Activated T-cell treated with anti-CD3 and anti-CD28 coated beads, Interleukin-2, amount 50 U/mL, for 4 hours (primary cell): ENCODE data around the gene LMAN1L. TPM values are rescaled to one million over a fixed set of nuclear protein-coding genes. Genes with fewer than 3 reads are reported as not detected.

Experiments used
- ATAC-seq, 2 donors: fragments of 200-7000 bp; cut with Tn5 transposase; one replicate each; pipeline ENCODE4 v1.10.0; 2021
- DNase-seq: peaks from one replicate; pipeline ENCODE4 v3.0.0-alpha.2; 2020
- H3K27me3 Mint-ChIP-seq: one replicate; pipeline ENCODE4 v1.8.0; 2021; ENCODE audit warnings: low read depth, mixed read lengths
- H3K36me3 Mint-ChIP-seq: one replicate; pipeline ENCODE4 v1.8.0; 2022; ENCODE audit warnings: mixed read lengths; ENCODE audit not compliant: insufficient read depth
- H3K4me1 Mint-ChIP-seq: one replicate; pipeline ENCODE4 v1.8.0; 2021; ENCODE audit warnings: low read depth, mixed read lengths
- H3K4me3 Mint-ChIP-seq: one replicate; pipeline ENCODE4 v1.8.0; 2021; ENCODE audit warnings: mild to moderate bottlenecking, moderate library complexity, mixed read lengths
- H3K9me3 Mint-ChIP-seq: one replicate; pipeline ENCODE4 v1.8.0; 2021; ENCODE audit warnings: mixed read lengths
- total RNA-seq, 3 donors: library from RNA; stranded (reverse); gene quantifications; one replicate each; pipeline ENCODE4 v1.2.1, GENCODE V29; 2021

LMAN1L gene
- total RNA-seq, 3 donors from 2014 or later = 0.30 to 0.55 (median 0.40) TPM

DNA sequence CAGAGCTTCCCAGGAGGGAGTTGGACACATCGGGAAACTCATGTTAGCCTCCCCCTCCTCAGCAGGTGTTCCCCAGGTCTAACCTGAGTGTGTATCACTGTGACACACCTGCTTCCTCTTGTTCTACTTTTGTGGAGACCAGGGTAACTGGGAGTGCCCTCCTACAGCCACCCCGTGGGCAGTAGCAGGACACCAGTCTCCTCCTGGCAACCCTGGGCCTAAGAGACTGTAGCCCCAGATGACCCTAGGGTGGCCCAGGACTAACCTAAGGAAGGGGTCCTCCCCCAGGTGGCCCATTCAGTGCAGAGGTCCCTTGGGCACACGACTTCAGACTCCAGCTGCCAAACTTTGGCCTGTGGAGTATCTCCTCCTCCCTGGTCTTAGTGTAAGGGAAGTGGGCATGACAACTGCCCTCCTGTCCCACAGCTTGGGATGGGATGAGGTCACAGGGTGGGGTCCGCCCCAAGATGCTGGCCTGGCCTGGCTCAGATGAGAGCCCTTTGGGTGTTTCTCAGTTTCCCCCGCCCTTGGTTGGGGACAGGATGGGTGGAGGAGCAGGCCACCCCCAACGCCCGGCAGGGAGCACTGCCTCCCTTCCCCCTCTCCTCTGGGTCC, 26.0 kb upstream of the LMAN1L start:
- ATAC-seq = no peak
- H3K9me3 Mint-ChIP-seq = no peaks in the 10 kb centered on the region
- DNase-seq = no peak
- H3K36me3 Mint-ChIP-seq = peaks cover 20% of the 10 kb centered on the region
- peak overlapping the region; percentile 91 for H3K4me3 Mint-ChIP-seq
- peaks cover 73% of the 10 kb centered on the region for H3K4me1 Mint-ChIP-seq
- H3K27me3 Mint-ChIP-seq = no peaks in the 10 kb centered on the region

- peaks cover 81% of the 10 kb centered on the region for H3K4me1 Mint-ChIP-seq
- H3K9me3 Mint-ChIP-seq = no peaks in the 10 kb centered on the region
- no peaks in the 10 kb centered on the region for H3K27me3 Mint-ChIP-seq
- H3K4me3 Mint-ChIP-seq = peak overlapping the region; percentile 91
- peaks cover 25% of the 10 kb centered on the region for H3K36me3 Mint-ChIP-seq
- ATAC-seq (peak; percentile 75 to 76), DNase-seq (peak; percentile 79)
These were observed 25.2 kb upstream of the LMAN1L start for GRCh38 chr15:74787251-74788041.

GRCh38 chr15:74788042-74788682, 24.5 kb upstream of the LMAN1L start:
- ATAC-seq (no peak), DNase-seq (no peak)
- Mint-ChIP-seq H3K27me3 (no peaks in the 10 kb centered on the region), H3K36me3 (peaks cover 25% of the 10 kb centered on the region), H3K4me1 (peaks cover 88% of the 10 kb centered on the region), H3K9me3 (no peaks in the 10 kb centered on the region), H3K4me3 (peak overlapping the region; percentile 91)

DNA sequence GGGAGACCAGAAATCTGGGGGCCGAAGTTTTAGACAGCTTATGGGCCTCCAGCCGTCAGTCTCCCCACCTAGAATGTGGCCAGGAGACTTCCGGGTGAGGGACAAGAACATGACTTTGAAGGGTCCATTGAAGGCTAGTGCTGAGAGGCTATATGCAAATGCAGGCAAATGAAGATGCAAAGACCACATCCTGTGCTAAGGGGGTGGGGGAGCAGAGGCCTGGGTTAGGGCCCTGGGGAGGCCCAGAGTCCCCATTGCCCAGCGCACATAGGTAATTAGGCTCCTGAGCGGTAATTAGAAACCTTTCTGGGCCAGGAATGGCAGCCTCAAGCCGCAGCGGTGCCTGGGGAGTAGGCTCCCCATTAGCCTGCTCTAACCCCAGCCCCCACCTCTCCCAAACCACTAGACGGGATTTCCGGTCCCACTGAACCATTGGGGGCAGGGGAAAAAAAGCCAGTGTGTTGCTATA, 23.9 kb upstream of the LMAN1L start:
- H3K4me3 Mint-ChIP-seq = peak overlapping the region; percentile 91
- H3K9me3 Mint-ChIP-seq = no peaks in the 10 kb centered on the region
- DNase-seq = no peak
- no peak for ATAC-seq
- peaks cover 25% of the 10 kb centered on the region for H3K36me3 Mint-ChIP-seq
- no peaks in the 10 kb centered on the region for H3K27me3 Mint-ChIP-seq
- H3K4me1 Mint-ChIP-seq = peaks cover 90% of the 10 kb centered on the region

DNA sequence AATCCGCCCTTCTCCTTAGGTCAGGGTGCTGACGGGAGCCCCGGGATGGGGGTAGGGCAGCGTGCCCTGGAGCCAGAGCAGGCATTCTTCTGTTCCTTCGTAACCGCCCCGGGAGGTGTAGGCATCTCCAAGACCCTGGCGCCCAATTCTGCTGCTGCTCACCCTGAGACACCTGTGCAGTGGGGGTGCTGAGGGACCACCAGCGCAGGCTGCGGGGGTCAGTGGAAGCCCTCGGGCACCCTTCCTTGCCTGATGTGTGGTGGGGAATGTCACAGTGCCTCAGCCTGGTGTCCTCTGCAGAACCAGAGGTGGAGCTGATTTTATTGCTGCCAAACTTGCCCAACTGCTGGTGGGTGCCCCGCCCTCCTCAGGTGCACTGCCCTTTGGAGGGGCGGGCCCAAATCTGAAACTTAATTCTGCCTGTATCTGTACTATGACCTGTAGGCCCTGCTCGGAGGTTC, 23.4 kb upstream of the LMAN1L start:
- DNase-seq = no peak
- ATAC-seq = no peak
- Mint-ChIP-seq H3K4me1 (peaks cover 90% of the 10 kb centered on the region), H3K36me3 (peaks cover 25% of the 10 kb centered on the region), H3K27me3 (no peaks in the 10 kb centered on the region), H3K4me3 (peak overlapping the region; percentile 91), H3K9me3 (no peaks in the 10 kb centered on the region)

GRCh38 chr15:74789741-74790079, 22.9 kb upstream of the LMAN1L start:
- Mint-ChIP-seq H3K27me3 (no peaks in the 10 kb centered on the region), H3K36me3 (peaks cover 25% of the 10 kb centered on the region), H3K4me3 (peak overlapping the region; percentile 91), H3K4me1 (peaks cover 90% of the 10 kb centered on the region), H3K9me3 (no peaks in the 10 kb centered on the region)
- DNase-seq (no peak), ATAC-seq (no peak)

DNA sequence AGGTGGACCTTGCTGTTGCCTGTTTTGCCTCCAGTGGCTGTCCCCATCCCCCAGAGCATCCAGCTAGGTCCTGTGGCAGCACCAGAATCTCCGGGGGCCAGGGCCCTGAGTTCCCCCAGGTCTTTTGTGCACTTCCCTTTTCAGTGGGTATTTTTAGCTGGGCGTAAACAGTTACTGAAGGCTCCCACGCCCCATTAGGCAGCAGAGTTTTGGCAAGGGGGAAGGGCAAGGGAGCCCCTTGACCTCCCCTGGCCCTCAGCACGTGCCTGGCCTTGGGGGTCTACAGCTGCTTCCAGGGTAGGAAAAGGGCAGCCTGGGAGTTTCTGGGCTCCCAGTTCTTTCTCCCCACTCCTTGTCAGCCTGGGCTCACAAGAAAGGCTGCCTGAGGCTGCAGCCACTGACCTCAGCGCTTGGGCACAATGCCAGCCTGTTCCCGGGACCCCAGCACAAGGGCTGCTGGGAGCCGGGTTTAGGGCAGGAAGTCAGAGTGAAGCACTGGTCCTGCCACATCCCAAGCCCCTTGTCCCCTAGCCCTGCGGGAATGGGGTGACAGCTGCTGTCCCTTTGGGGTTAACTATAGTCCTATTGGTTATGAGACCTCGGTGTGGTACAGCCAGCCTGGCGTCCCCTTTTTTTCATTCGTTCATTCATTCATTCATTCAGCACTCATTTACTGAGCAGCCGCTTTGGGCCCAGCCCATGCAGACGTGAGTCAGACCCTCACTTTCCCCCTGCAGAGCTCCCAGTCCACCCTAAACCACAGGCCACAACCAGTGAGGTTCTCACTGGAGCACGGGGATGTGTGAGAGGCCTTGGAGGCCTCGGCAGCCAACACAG, 22.3 kb upstream of the LMAN1L start:
- Mint-ChIP-seq H3K27me3 (no peaks in the 10 kb centered on the region), H3K36me3 (peaks cover 25% of the 10 kb centered on the region), H3K4me3 (peak overlapping the region; percentile 91), H3K9me3 (no peaks in the 10 kb centered on the region), H3K4me1 (peaks cover 90% of the 10 kb centered on the region)
- DNase-seq (no peak), ATAC-seq (peak; percentile 11)

- Mint-ChIP-seq H3K36me3 (peaks cover 21% of the 10 kb centered on the region), H3K9me3 (no peaks in the 10 kb centered on the region), H3K4me1 (peaks cover 88% of the 10 kb centered on the region), H3K4me3 (peak overlapping the region; percentile 66), H3K27me3 (no peaks in the 10 kb centered on the region)
- DNase-seq = no peak
- ATAC-seq = no peak
These were observed 21.6 kb upstream of the LMAN1L start for GRCh38 chr15:74791007-74791406.

DNA sequence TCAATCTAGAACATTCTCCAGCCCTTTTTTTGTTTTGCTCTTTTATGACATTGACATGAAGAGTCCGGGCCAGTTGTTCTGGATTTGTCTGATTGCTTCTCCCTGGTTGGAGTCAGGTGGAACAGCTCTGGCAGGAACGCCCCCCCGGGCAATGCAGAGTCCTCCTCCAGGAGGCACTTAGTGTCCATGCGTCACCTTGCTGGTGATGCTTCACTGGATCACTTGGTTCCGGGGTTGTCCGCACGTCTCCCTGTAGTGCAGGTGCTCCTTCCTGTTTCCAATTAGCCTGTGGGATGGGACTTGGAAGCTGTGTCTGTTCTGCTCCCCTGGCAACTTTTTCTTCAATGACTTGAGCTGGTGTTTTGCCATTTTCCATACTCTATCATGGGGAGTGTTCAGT, 21.0 kb upstream of the LMAN1L start:
- ATAC-seq = no peak
- H3K36me3 Mint-ChIP-seq = peaks cover 23% of the 10 kb centered on the region

GRCh38 chr15:74792227-74793016, 20.2 kb upstream of the LMAN1L start:
- Mint-ChIP-seq H3K27me3 (no peaks in the 10 kb centered on the region), H3K9me3 (no peaks in the 10 kb centered on the region), H3K4me3 (peak overlapping the region; percentile 66), H3K4me1 (peaks cover 85% of the 10 kb centered on the region), H3K36me3 (peaks cover 23% of the 10 kb centered on the region)
- DNase-seq (no peak), ATAC-seq (no peak)

More for the DNA sequence above, 21.0 kb upstream of the LMAN1L start:
- Mint-ChIP-seq H3K4me3 (peak overlapping the region; percentile 66), H3K4me1 (peaks cover 90% of the 10 kb centered on the region), H3K27me3 (no peaks in the 10 kb centered on the region), H3K9me3 (no peaks in the 10 kb centered on the region)
- no peak for DNase-seq

DNA sequence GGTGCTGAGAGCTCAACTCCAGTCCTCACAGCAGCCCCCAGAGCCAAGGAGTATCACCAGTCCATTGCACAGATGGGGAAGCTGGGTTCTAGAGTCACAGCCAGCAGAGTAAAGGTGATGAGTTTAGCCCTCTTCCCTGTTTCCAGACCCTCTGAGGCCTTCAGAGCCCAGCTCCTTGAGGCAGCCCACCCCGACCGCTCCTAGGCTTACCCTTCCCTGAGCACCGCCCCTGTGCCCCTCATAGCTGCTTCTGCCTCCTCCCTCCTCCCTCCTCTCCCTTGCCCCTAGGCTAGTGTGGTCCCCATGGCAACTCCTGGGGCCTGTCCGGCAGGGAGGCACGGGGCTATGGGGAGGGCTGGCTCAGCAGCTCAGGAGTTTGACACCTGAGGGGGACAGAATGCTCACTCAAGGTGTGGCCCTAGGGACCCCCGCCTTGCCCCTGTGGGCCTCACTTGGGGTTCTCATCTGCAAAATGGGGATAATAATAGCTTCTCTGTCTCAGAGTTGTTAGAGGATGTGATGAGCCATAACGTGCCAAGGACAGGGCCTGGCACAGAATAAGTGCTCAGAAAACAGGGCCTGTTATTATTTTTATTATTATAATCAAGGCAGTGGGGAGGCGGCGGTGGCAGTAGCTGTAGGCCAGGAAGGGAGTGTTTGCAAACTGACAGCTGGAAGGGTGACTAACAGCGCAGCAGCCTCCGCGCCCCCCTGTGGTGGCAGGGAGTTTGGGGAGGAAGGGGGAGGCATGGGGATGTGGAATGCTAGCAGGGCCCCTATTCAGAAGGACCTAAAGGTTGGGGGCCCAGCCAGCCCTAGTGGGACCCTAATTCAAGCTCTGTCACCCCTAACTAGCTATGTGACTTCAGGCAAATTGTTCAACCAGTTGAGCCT, 19.3 kb upstream of the LMAN1L start:
- peak; percentile 45 for ATAC-seq
- no peak overlapping the region for H3K4me3 Mint-ChIP-seq
- H3K36me3 Mint-ChIP-seq = peaks cover 27% of the 10 kb centered on the region
- H3K9me3 Mint-ChIP-seq = no peaks in the 10 kb centered on the region
- peaks cover 85% of the 10 kb centered on the region for H3K4me1 Mint-ChIP-seq
- no peaks in the 10 kb centered on the region for H3K27me3 Mint-ChIP-seq
- peak; percentile 74 for DNase-seq

DNA sequence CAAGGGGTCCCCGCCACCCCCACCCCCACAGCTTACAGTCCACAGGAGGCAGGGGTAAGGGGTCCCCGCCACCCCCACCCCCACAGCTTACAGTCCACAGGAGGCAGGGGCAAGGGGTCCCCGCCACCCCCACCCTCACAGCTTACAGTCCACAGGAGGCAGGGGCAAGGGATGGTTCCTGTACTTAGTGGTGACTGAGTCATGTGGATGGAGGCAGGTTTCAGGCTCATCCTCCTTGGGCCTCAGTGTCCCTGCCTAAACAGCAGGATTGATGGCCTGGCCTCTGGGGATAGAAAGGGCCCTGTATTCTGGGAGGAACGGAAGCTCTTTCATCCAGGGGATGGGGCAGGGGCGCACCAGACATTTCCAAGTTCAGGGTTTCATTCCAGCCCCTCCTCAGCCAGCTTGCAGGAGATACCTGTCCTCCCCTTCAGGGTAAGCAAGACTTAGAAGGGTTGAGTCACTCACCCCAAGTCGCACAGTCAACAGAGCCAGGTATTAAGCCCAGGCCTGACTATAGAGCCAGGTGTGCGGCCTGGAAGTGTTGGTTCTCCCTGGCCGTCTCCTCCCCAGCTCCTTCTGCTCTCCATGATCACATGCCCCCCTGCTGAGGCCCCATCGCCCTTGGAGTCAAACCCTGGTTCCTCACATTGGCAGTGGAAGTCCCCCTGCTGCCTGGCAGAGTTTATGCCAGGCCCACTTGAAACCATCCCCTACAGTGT, 18.2 kb upstream of the LMAN1L start:
- no peak for DNase-seq
- no peaks in the 10 kb centered on the region for H3K9me3 Mint-ChIP-seq
- ATAC-seq = peak; percentile 24 to 34
- H3K36me3 Mint-ChIP-seq = peaks cover 27% of the 10 kb centered on the region
- H3K4me1 Mint-ChIP-seq = peaks cover 84% of the 10 kb centered on the region
- H3K4me3 Mint-ChIP-seq = peak overlapping the region; percentile 33
- H3K27me3 Mint-ChIP-seq = no peaks in the 10 kb centered on the region
